ENCODE measurements around the gene ZRSR2.
"Not testable (repeated sequence)": the region's sequence is repeated elsewhere in the genome, so short reads cannot be mapped to it uniquely, and the experiment has no call there.

The ZRSR2 gene

GRCh38 chrX:15804563-15804962 is 14.3 kb downstream of the ZRSR2 start:
- no peak for DNase-seq

GRCh38 chrX:15808254-15808653 is 18.0 kb downstream of the ZRSR2 start:
- no peak for DNase-seq

GRCh38 chrX:15812192-15812938 is 22.1 kb downstream of the ZRSR2 start:
- no peak for DNase-seq

- DNase-seq, result no peak
These were observed 23.1 kb downstream of the ZRSR2 start for GRCh38 chrX:15813416-15813815.

- DNase-seq, result no peak
These were observed 24.6 kb downstream of the ZRSR2 start for GRCh38 chrX:15814771-15815365.

GRCh38 chrX:15815779-15816437 is 25.6 kb downstream of the ZRSR2 start:
- peak; percentile 7 for DNase-seq

GRCh38 chrX:15816438-15816809 is 26.1 kb downstream of the ZRSR2 start:
- no peak for DNase-seq

GRCh38 chrX:15816886-15817285 is 26.6 kb downstream of the ZRSR2 start:
- peak; percentile 14 for DNase-seq

GRCh38 chrX:15820106-15821073 is 30.1 kb downstream of the ZRSR2 start:
- DNase-seq, result no peak

- DNase-seq, result no peak
These were observed 32.6 kb downstream of the ZRSR2 start for GRCh38 chrX:15822922-15823321.

GRCh38 chrX:15825936-15826335 is 35.7 kb downstream of the ZRSR2 start:
- DNase-seq, result no peak

GRCh38 chrX:15829217-15829616 is 38.9 kb downstream of the ZRSR2 start:
- no peak for DNase-seq

- not testable (repeated sequence) for DNase-seq
These were observed 41.1 kb downstream of the ZRSR2 start for GRCh38 chrX:15831347-15831746.

- no peak for DNase-seq
These were observed 43.8 kb downstream of the ZRSR2 start for GRCh38 chrX:15834053-15834452.

GRCh38 chrX:15834827-15835595 is 44.7 kb downstream of the ZRSR2 start:
- DNase-seq, result no peak

- DNase-seq, result peak; percentile 5
These were observed 47.7 kb downstream of the ZRSR2 start for GRCh38 chrX:15838017-15838416.

GRCh38 chrX:15841853-15842516 is 51.7 kb downstream of the ZRSR2 start:
- no peak for DNase-seq

GRCh38 chrX:15843960-15844359 is 53.7 kb downstream of the ZRSR2 start:
- DNase-seq, result no peak

- no peak for DNase-seq
These were observed 58.3 kb downstream of the ZRSR2 start for GRCh38 chrX:15848576-15848975.

- DNase-seq, result no peak
These were observed 59.3 kb downstream of the ZRSR2 start for GRCh38 chrX:15849555-15849954.

- DNase-seq, result no peak
These were observed 63.3 kb downstream of the ZRSR2 start for GRCh38 chrX:15853586-15854079.

Data from activated naive CD4-positive, alpha-beta T cell treated with Interleukin-2 at 50 U/mL for 16 hours (primary cell).